Activated CD4-positive, alpha-beta T cell treated with anti-CD3 and anti-CD28 coated beads, Interleukin-2, amount 50 U/mL, for 24 hours (primary cell): ENCODE measurements around the gene ZNRD2.
"Not testable (repeated sequence)": the region's sequence is repeated elsewhere in the genome, so short reads cannot be mapped to it uniquely, and the experiment has no call there.

Experiments
- DNase-seq, 2 donors: peaks; one replicate each; pipeline ENCODE4 v3.0.0-alpha.2; 2020; ENCODE audit warnings: low read depth in 1 of 2, low spot score in 1 of 2

Gene ZNRD2, protein sequence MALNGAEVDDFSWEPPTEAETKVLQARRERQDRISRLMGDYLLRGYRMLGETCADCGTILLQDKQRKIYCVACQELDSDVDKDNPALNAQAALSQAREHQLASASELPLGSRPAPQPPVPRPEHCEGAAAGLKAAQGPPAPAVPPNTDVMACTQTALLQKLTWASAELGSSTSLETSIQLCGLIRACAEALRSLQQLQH

GRCh38 chr11:65569973-65570918, at the start of gene ZNRD2:
ZNRD2 (plus strand) TSS chr11:65570477; CDS start chr11:65570492, 15 bp downstream.
- peak; percentile 95 to 97 for DNase-seq

DNA sequence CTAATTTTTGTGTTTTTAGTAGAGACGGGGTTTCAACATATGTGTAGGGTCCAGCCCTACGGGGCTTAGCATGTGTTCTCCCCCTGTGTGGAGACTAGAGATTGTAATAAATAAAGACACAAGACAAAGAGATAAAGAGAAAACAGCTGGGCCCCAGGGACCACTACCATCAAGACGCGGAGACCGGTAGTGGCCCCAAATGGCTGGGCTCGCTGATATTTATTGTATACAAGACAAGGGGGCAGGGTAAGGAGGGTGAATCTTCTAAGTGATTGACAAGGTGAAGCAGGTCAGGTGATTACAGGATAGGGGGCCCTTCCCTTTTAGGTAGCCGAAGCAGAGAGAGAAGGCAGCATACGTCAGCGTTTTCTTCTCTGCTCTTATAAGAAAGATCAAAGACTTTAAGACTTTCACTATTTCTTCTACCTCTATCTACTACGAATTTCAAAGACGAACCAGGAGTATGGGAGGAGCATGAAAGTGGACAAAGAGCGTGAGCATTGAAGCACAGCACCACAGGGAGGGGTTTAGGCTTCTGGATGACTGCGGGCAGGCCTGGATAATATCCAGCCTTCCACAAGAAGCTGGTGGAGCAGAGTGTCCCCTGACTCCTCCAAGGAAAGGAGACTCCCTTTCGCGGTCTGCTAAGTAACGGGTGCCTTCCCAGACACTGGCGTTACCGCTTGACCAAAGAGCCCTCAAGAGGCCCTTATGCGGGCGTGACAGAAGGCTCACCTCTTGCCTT, 48.3 kb upstream of the ZNRD2 start:
- DNase-seq, result not testable (repeated sequence)

GRCh38 chr11:65522718-65523630, 47.3 kb upstream of the ZNRD2 start:
- DNase-seq, result not testable (repeated sequence)

DNA sequence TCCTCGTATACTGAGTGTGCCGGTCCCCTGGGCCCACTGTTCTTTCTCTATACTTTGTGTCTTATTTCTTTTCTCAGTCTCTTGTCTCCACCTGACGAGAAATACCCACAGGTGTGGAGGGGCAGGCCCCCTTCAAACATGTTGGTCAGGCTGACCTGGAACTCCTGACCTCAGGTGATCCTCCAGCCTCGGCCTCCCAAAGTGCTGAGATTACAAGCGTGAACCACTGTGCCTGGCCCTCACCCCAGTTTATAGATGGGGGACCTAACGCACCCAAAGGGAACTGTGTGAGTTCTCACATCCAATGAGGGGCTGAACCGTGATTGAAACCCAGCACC, 46.7 kb upstream of the ZNRD2 start:
- not testable (repeated sequence) for DNase-seq

- DNase-seq, result no peak
Observed at GRCh38 chr11:65524014-65524740, 46.1 kb upstream of the ZNRD2 start.

DNA sequence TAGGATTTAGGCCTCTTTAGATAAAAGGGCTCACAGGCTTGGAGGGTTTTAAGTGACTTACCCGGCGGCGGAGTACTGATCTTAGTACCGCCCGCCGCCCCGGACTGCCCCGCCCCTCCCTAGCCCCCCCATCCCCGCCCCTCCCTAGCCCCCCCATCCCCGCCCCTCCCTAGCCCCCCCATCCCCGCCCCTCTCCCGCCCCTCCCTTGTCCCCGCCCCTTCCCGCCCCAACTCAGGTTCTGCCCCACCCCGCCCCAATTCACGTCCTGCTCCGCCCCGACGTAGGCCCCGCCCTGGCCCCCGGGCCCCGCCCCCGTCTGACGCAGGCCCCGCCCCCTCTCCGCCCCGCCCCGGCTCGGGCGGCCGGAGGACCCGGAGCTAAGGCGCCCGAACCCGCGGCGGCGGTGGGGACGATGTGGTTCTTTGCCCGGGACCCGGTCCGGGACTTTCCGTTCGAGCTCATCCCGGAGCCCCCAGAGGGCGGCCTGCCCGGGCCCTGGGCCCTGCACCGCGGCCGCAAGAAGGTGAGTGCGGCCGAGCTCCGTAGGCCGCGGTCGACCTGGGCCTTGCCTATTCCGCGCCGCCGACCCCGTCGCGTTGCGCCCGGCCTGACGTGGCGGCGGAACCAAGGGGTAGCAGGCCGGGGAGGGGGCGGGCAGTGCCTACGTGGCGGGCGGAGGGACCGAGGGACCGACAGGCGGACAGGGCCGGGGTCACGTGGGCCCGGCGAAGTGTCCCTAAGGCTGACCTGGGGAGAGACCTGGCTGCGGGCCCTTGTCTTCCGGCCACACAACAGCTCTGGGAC, 45.3 kb upstream of the ZNRD2 start, which contains the start of gene SCYL1:
SCYL1 (plus strand) TSS at position 343 of the 805 bp plus-strand sequence; CDS start at position 414, 71 bp downstream.
- DNase-seq, result peak; percentile 70 to 76

DNA sequence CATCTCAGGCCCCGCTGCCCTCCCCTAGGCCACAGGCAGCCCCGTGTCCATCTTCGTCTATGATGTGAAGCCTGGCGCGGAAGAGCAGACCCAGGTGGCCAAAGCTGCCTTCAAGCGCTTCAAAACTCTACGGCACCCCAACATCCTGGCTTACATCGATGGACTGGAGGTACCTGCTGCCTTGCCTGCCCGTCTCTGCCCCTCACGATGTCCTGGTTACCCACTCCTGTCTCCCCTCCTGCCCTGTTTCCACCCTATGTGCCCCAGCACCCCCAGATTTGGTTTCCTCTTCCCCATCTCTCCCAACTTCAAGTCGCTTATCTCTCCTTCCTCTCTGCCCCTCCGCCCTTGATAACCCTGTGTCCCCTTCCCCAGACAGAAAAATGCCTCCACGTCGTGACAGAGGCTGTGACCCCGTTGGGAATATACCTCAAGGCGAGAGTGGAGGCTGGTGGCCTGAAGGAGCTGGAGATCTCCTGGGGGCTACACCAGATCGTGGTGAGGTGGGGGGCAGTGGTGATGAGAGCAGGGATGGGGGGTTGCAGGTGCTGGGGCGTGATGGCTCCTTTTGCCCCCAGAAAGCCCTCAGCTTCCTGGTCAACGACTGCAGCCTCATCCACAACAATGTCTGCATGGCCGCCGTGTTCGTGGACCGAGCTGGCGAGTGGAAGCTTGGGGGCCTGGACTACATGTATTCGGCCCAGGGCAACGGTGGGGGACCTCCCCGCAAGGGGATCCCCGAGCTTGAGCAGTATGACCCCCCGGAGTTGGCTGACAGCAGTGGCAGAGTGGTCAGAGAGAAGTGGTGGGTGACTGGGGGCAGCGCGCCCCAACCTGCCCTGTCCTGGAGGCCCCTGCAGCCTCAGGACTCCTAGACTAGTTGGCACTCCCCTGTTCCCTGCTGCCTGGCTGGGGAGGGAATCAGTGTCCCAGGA, 44.5 kb upstream of the ZNRD2 start:
- DNase-seq, result no peak

DNA sequence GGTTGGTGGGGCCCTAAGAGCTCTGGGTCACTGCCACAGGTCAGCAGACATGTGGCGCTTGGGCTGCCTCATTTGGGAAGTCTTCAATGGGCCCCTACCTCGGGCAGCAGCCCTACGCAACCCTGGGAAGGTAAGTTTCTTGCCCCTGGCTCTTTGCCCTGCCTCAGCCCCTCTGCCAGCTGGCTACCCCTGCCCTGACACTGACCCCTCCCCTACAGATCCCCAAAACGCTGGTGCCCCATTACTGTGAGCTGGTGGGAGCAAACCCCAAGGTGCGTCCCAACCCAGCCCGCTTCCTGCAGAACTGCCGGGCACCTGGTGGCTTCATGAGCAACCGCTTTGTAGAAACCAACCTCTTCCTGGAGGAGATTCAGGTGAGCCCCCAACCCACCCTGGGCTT, 43.5 kb upstream of the ZNRD2 start:
- no peak for DNase-seq

DNA sequence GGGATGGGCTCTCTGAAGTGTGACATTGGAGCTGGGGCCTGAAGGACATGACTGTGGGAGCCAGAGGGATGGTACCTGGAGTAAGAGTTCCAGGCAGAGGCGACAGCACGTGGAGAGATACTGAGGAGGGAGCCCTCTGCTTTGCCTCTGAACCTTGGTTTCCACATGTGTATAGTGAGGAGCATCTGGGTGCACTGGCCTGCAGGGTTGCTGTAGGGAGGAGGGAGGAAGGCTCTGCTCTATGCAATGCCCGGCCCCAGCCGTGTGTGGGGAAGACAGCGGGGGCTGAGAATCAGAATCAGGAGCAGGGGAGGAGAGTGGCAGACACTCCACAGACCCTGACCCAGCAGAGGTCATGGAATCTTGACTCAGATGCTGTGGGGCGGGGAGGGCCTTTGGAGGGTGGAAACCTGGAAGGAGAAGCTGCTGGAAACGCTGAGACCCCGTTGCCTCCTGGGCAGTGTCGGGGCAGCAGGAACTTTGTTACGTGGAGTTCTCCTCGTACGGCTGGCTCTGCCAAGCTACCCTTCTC, 41.4 kb upstream of the ZNRD2 start:
- DNase-seq, result no peak

- DNase-seq, result no peak
Observed at GRCh38 chr11:65529475-65530156, 40.7 kb upstream of the ZNRD2 start.

GRCh38 chr11:65530157-65530496, 40.1 kb upstream of the ZNRD2 start:
- no peak for DNase-seq

- no peak for DNase-seq
Observed at GRCh38 chr11:65532388-65533064, 37.8 kb upstream of the ZNRD2 start.

- DNase-seq, result no peak
Observed at GRCh38 chr11:65535102-65535501, 35.2 kb upstream of the ZNRD2 start.

DNA sequence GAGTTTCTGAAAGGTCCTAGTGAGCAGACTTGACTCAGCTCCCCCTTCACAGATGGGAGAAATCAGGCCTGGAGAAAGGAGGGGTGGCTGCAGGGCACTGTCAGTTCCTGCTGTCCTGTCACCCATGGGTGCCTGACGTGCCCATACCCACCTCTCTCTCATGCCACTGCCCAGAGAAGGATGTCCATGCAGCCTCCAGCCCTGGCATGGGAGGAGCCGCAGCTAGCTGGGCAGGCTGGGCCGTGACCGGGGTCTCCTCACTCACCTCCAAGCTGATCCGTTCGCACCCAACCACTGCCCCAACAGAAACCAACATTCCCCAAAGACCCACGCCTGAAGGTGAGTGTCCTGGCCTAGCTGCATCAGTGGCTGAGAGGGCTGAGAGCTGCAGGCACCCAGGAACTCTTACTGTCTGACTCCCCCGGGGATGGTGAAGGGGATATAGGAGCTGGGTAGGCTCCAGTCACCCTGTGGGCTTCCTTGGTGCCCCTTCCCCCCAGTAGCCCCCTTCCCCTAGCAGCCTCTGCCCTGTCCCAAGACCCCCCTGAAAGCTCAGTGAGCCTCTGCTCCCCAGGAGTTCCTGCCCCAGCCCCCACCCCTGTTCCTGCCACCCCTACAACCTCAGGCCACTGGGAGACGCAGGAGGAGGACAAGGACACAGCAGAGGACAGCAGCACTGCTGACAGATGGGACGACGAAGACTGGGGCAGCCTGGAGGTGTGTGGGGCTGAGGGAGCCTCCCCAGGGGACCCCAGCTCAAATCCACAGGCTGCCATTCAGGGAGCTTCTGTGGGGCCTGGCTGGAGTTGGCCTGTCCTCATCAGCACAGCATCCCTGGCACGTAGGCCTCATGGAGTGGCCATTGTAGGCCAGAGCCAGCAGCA, 33.6 kb upstream of the ZNRD2 start:
- DNase-seq, result no peak

GRCh38 chr11:65537296-65537597, 33.0 kb upstream of the ZNRD2 start:
- DNase-seq, result no peak
